A549 (cell line): ENCODE measurements around the gene BCL2. TPM values are rescaled to one million over a fixed set of nuclear protein-coding genes. Genes with fewer than 3 reads are reported as not detected.

Source experiments
- ATAC-seq, 2 experiments: fragments of 200-7000 bp in 1 of 2; fragments of >200 bp in 1 of 2; cut with Nextera tagmentation in 1 of 2; cut with Tn5 transposase in 1 of 2; 3 replicates each; pipeline versions ENCODE4 v1.8.0 to v1.9.1; 2018 to 2020; ENCODE audit warnings: mild to moderate bottlenecking in 1 of 2, moderate library complexity in 1 of 2
- CTCF ChIA-PET: fragments of 300-600 bp; sonication (Branson Sonifier 250); formaldehyde crosslinking; extraction: SDS; loops from one replicate; lab custom pipeline; 2021; ENCODE audit warnings: antibody characterized with exemption, inconsistent platforms; lab: Yijun Ruan, JAX
- POLR2A ChIA-PET: fragments of 350-600 bp; formaldehyde crosslinking; extraction: SDS; loops from one replicate; lab custom pipeline; 2021; ENCODE audit warnings: antibody characterized with exemption, inconsistent platforms; lab: Yijun Ruan, JAX
- DNase-seq, 2 experiments: peaks; one replicate each; pipeline versions ENCODE4 v3.0.0 to v3.0.0-alpha.2; 2011 to 2016; ENCODE audit warnings: low read depth in 1 of 2, low spot score in 1 of 2
- FAIRE-seq: peaks from 2 replicates; lab custom pipeline; 2011; peaks lifted over from hg19 to GRCh38; lab: Jason Lieb, UNC
- H3K27ac ChIP-seq, 2 experiments: fragments of >200 bp; sonication (Bioruptor Twin); formaldehyde crosslinking; 3 replicates each; pipeline ENCODE4 v1.5.1; 2016 to 2017
- H3K4me1 ChIP-seq: fragments of >200 bp; sonication (Bioruptor Twin); formaldehyde crosslinking; 3 replicates; pipeline ENCODE4 v1.6.1; 2016
- H3K4me2 ChIP-seq: fragments of >200 bp; sonication (Bioruptor Twin); formaldehyde crosslinking; 3 replicates; pipeline ENCODE4 v1.6.1; 2016
- H3K4me3 ChIP-seq: fragments of >200 bp; sonication (Bioruptor Twin); formaldehyde crosslinking; 3 replicates; pipeline ENCODE4 v1.5.1; 2016
- H3K9me3 ChIP-seq: fragments of >200 bp; sonication (Bioruptor Twin); formaldehyde crosslinking; 3 replicates; pipeline ENCODE4 v1.6.1; 2016
- BCL3 ChIP-seq: fragments of >200 bp; sonication (Bioruptor Twin); formaldehyde crosslinking; IDR thresholded peaks from 3 replicates; pipeline ENCODE4 v1.6.1; 2016
- CEBPB ChIP-seq, 2 experiments: fragments of >200 bp in 1 of 2; sonication (Bioruptor Twin) in 1 of 2; formaldehyde crosslinking in 1 of 2; IDR thresholded peaks; 2 replicates each; pipeline ENCODE4 v1.6.1; 2012 to 2016
- CTCF ChIP-seq: fragments of >200 bp; sonication (Bioruptor Twin); formaldehyde crosslinking; IDR thresholded peaks from 3 replicates; pipeline ENCODE4 v1.5.1; 2016
- EHF ChIP-seq: fragments of 250-450 bp; sonication (Bioruptor Pico); IDR thresholded peaks from 2 replicates; pipeline ENCODE4 v1.5.0; 2020; ENCODE audit warnings: mild to moderate bottlenecking
- ELK1 ChIP-seq: fragments of 150-350 bp; IDR thresholded peaks from 2 replicates; pipeline ENCODE4 v1.6.1; 2014; ENCODE audit warnings: low read depth, mild to moderate bottlenecking, low read length
- FOXS1 ChIP-seq: fragments of 250-450 bp; sonication (Bioruptor Pico); IDR thresholded peaks from 2 replicates; pipeline ENCODE4 v1.5.0; 2020; ENCODE audit warnings: mild to moderate bottlenecking, moderate library complexity
- GATA3 ChIP-seq: IDR thresholded peaks from 2 replicates; pipeline ENCODE4 v1.6.1; 2012; ENCODE audit warnings: borderline replicate concordance
- HES2 ChIP-seq: fragments of >200 bp; sonication (Bioruptor Twin); formaldehyde crosslinking; IDR thresholded peaks from 2 replicates; pipeline ENCODE4 v1.6.1; 2016
- JUN ChIP-seq, 2 experiments: fragments of >200 bp; sonication (Bioruptor Twin); formaldehyde crosslinking; IDR thresholded peaks; 2 replicates in 1 of 2; 3 replicates in 1 of 2; pipeline ENCODE4 v1.6.1; 2016 to 2017
- JUNB ChIP-seq: fragments of >200 bp; sonication (Bioruptor Twin); formaldehyde crosslinking; IDR thresholded peaks from 2 replicates; pipeline ENCODE4 v1.6.1; 2016
- MAZ ChIP-seq: fragments of 150-350 bp; IDR thresholded peaks from 2 replicates; pipeline ENCODE4 v1.6.1; 2014; ENCODE audit warnings: antibody characterized with exemption, low read depth, low read length, borderline replicate concordance
- MYC ChIP-seq: IDR thresholded peaks from 2 replicates; pipeline ENCODE4 v1.6.1; 2012; ENCODE audit warnings: mild to moderate bottlenecking, inconsistent platforms, low read length, improper control_type of control experiment, borderline replicate concordance
- POLR2AphosphoS2 ChIP-seq: conservative IDR thresholded peaks from 2 replicates; pipeline ENCODE4 v1.6.1; 2012; ENCODE audit warnings: low read length, improper control_type of control experiment, inconsistent platforms
- RARB ChIP-seq: fragments of 250-450 bp; sonication (Bioruptor Pico); IDR thresholded peaks from 2 replicates; pipeline ENCODE4 v1.8.0; 2021; ENCODE audit warnings: mild to moderate bottlenecking, moderate library complexity
- RCOR1 ChIP-seq: fragments of 150-350 bp; IDR thresholded peaks from 2 replicates; pipeline ENCODE4 v1.6.1; 2014; ENCODE audit warnings: antibody characterized with exemption, low read length, low read depth
- RFX5 ChIP-seq: fragments of 450-650 bp; IDR thresholded peaks from 2 replicates; pipeline ENCODE4 v1.7.1; 2014; ENCODE audit warnings: antibody characterized with exemption, mild to moderate bottlenecking, moderate library complexity
- ZFP36 ChIP-seq: fragments of 450-650 bp; IDR thresholded peaks from 2 replicates; pipeline ENCODE4 v1.6.1; 2014; ENCODE audit warnings: borderline replicate concordance; ENCODE audit not compliant: partially characterized antibody
- ZSCAN20 ChIP-seq: fragments of 250-450 bp; sonication (Bioruptor Pico); IDR thresholded peaks from 2 replicates; pipeline ENCODE4 v1.8.0; 2022; ENCODE audit warnings: mild to moderate bottlenecking, moderate library complexity
- WGBS: methylation state at CpG from one replicate; pipeline ENCODE4 v1.1.6; 2017; ENCODE audit errors: missing lambda C conversion rate; 5-methylcytosine and 5-hydroxymethylcytosine counted together
- polyA plus RNA-seq, 4 experiments: library from polyadenylated mRNA; depleted of rRNA in 3 of 4; stranded (reverse); fragments of >200 nt; fragmentation: RNase III in 1 of 4; extraction: RNeasy Plus Mini Kit Qiagen cat#74134 plus additional on column Dnase treatment in 1 of 4; gene quantifications; 2 replicates in 3 of 4; 3 replicates in 1 of 4; pipeline ENCODE4 v1.2.3, GENCODE V29; 2011 to 2017

Gene BCL2
- polyA plus RNA-seq, 2 of the 4 experiments (the other 2 are of a cell fraction) = 0.50 to 0.61 TPM

GRCh38 chr18:63356272-63356896 lies 36.8 kb upstream of the BCL2 start:
- no peak overlapping the region for H3K4me3 ChIP-seq
- H3K9me3 ChIP-seq = no peaks in the 10 kb centered on the region
- no peak for ATAC-seq
- FAIRE-seq = no peak
- TF ChIP-seq JUN (IDR thresholded peaks at IDR 0.05) = no peak
- no peak for TF ChIP-seq BCL3
- no peak for TF ChIP-seq FOXS1
- no peak for TF ChIP-seq EHF (CRISPR knock-in tag)
- no peak for TF ChIP-seq JUNB
- no peak for TF ChIP-seq RCOR1
- TF ChIP-seq CEBPB (IDR thresholded peaks at IDR 0.05) = no peak
- TF ChIP-seq ZSCAN20 (CRISPR knock-in tag) = no peak
- DNase-seq = no peak
- H3K4me1 ChIP-seq = no peaks in the 10 kb centered on the region
- ChIA-PET CTCF (interaction anchor here (0.8 kb wide), 1 partner anchor 10 kb away, joined by 3 read pairs; no protein-coding TSS in a partner anchor), POLR2A (no interaction called here)
- H3K27ac ChIP-seq = no peak overlapping the region
- H3K4me2 ChIP-seq = no peak overlapping the region
- 92% methylated on average over 7 of the region's 7 CpGs for WGBS

GRCh38 chr18:63350230-63350629 lies 30.7 kb upstream of the BCL2 start:
- ChIA-PET POLR2A (interaction anchor here (1.6 kb wide), 1 partner anchor 17 kb away, joined by 5 read pairs; no protein-coding TSS in a partner anchor), CTCF (interaction anchor here (1.1 to 1.3 kb wide), 2 partner anchors 13 to 219 kb away, joined by 3 to 4 read pairs; no protein-coding TSS in a partner anchor)
- FAIRE-seq (no peak), DNase-seq (no peak), ATAC-seq (no peak)
- H3K4me3 ChIP-seq = no peak overlapping the region
- no peaks in the 10 kb centered on the region for H3K4me1 ChIP-seq
- no peak overlapping the region for H3K4me2 ChIP-seq
- TF ChIP-seq POLR2AphosphoS2 = no peak
- no peak for TF ChIP-seq RFX5
- TF ChIP-seq MYC = no peak
- 45% methylated on average over 2 of the region's 2 CpGs for WGBS
- H3K27ac ChIP-seq = no peak overlapping the region
- no peaks in the 10 kb centered on the region for H3K9me3 ChIP-seq

GRCh38 chr18:63348508-63349136 lies 29.1 kb upstream of the BCL2 start:
- 94% methylated on average over 7 of the region's 7 CpGs for WGBS
- Histone ChIP-seq H3K9me3 (no peaks in the 10 kb centered on the region), H3K4me3 (no peak overlapping the region), H3K27ac (no peak overlapping the region), H3K4me2 (no peak overlapping the region), H3K4me1 (no peaks in the 10 kb centered on the region)
- CTCF ChIA-PET = no interaction called here
- TF ChIP-seq HES2 (no peak), GATA3 (no peak), ZSCAN20 (CRISPR knock-in tag) (no peak), RARB (CRISPR knock-in tag) (no peak), MAZ (no peak), CEBPB (IDR thresholded peaks at IDR 0.05) (no peak), ZFP36 (no peak), CTCF (no peak), ELK1 (no peak)
- POLR2A ChIA-PET = no interaction called here
- FAIRE-seq = no peak
- DNase-seq = no peak
- no peak for ATAC-seq
